ENCODE measurements around the gene SHISA9. TPM values are rescaled to one million over a fixed set of nuclear protein-coding genes. Genes with fewer than 3 reads are reported as not detected.

SHISA9 gene
- total RNA-seq, 2 donors from 2014 or later, result 0.08 to 0.24 TPM

Other genes with a start within 250 kb of the SHISA9 start
- gene CPPED1, start 97.7 kb upstream of the SHISA9 start, total RNA-seq, result 10 to 100 TPM; 27.5 to 44.5 TPM